Measurements from ENCODE around the gene PRMT6.

PRMT6 gene

DNA sequence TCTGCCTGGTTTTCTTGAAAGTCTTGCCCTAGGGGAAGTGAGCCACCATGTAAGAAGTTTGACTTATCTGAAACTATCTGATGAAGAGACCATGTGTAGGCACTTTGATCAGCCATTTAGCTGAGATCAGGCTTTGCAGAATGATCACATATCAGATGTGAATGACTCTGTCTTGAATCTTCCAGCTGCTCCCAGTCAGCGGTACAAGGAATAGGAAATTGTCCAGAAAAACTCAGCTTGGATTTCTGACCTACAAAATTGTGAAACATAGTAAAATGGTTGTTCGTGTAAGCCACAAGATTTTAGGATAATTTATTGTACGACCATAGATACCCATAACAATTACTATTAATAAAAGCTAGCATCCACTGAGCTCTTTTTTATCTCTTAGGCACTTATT is 42.5 kb downstream of the PRMT6 start:
- H3K4me3 ChIP-seq (ENCODE audit: low read depth, low read length), result no peak overlapping the region
- no peak for DNase-seq (ENCODE audit: low read depth)
- TF ChIP-seq, protein P1, sequence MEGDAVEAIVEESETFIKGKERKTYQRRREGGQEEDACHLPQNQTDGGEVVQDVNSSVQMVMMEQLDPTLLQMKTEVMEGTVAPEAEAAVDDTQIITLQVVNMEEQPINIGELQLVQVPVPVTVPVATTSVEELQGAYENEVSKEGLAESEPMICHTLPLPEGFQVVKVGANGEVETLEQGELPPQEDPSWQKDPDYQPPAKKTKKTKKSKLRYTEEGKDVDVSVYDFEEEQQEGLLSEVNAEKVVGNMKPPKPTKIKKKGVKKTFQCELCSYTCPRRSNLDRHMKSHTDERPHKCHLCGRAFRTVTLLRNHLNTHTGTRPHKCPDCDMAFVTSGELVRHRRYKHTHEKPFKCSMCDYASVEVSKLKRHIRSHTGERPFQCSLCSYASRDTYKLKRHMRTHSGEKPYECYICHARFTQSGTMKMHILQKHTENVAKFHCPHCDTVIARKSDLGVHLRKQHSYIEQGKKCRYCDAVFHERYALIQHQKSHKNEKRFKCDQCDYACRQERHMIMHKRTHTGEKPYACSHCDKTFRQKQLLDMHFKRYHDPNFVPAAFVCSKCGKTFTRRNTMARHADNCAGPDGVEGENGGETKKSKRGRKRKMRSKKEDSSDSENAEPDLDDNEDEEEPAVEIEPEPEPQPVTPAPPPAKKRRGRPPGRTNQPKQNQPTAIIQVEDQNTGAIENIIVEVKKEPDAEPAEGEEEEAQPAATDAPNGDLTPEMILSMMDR (IDR thresholded peaks at IDR 0.05; ENCODE audit: low read depth, low read length, missing control alignments), result no peak

DNA sequence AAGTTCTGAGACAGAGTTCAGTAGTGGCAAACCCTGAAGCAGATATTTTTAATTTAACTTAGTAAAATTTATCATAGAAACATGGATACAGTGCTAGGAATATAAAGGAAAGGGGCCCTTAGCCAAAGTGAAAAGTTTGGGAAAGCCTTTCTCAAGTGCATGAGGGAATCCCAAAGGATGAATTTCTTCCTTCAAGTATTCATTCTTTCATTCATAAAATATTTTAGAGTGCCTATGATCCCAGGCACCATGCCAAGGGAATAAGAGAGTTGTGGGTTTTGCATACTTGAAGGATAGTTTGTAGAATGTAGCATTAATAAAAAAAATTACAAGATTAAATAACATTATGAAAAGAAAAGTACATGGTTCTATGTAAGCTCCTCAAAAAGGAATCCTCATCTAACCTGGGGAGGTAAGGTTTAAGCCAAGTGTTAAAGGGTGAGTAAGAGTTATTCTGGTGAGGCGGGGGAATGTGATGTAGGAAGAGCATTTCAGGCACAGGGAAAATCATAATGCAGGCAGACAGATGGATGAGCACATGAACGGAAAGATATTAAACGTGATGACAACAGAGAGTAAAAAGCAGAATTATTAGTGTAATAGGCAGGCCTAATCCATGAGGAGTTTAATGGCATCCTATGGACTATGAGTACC is 44.0 kb downstream of the PRMT6 start:
- TF ChIP-seq, protein P1 (IDR thresholded peaks at IDR 0.05; ENCODE audit: low read depth, low read length, missing control alignments), result no peak
- DNase-seq (ENCODE audit: low read depth), result no peak
- no peak overlapping the region for H3K4me3 ChIP-seq (ENCODE audit: low read depth, low read length)

DNA sequence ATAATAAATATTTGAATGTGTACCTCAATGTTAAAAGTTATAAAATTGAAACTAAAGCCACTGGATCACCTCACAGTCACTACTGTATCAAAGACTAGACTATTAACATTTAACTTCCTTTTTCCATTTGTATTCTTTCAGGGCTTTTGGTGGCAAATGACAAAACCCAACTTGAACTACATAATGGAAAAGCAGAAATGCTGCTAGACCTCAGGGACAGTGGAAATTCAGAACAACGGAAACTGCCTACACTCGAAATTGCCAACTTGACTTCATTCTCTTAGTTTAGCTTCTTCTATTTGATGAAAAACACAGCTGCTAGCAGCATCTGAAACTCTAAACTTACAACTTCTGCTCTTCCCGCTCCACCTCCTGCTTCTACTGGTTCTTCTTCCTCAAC is 49.4 kb downstream of the PRMT6 start:
- TF ChIP-seq, protein P1 (IDR thresholded peaks at IDR 0.05; ENCODE audit: low read depth, low read length, missing control alignments), result no peak
- no peak overlapping the region for H3K4me3 ChIP-seq (ENCODE audit: low read depth, low read length)
- DNase-seq (ENCODE audit: low read depth), result no peak
